Activated CD4-positive, alpha-beta T cell treated with anti-CD3 and anti-CD28 coated beads, Interleukin-2, Interleukin-6, amounts not matched to agents 100 ng/mL and 50 ng/mL, durations not matched to agents 16 hours and 8 hours (primary cell): ENCODE measurements around the gene KPNB1.

Source experiments
- DNase-seq: peaks from one replicate; pipeline ENCODE4 v3.0.0-alpha.2; 2020

KPNB1 gene

GRCh38 chr17:47714773-47715396, 65.2 kb downstream of the KPNB1 start:
- no peak for DNase-seq

GRCh38 chr17:47715669-47716325, 66.1 kb downstream of the KPNB1 start:
- no peak for DNase-seq

- DNase-seq: peak; percentile 64
Observed at GRCh38 chr17:47716375-47716774, 66.7 kb downstream of the KPNB1 start.

GRCh38 chr17:47717261-47717697, 67.6 kb downstream of the KPNB1 start:
- peak; percentile 68 for DNase-seq

- DNase-seq: peak; percentile 46
Observed at GRCh38 chr17:47717979-47718621, 68.4 kb downstream of the KPNB1 start.

GRCh38 chr17:47718634-47719405, 69.1 kb downstream of the KPNB1 start:
- no peak for DNase-seq

GRCh38 chr17:47719411-47720152, 69.9 kb downstream of the KPNB1 start:
- peak; percentile 94 for DNase-seq

GRCh38 chr17:47720196-47720595, 70.5 kb downstream of the KPNB1 start:
- no peak for DNase-seq

GRCh38 chr17:47720754-47721533, 71.2 kb downstream of the KPNB1 start:
- DNase-seq: peak; percentile 98

- DNase-seq: peak; percentile 44
Observed at GRCh38 chr17:47721725-47722124, 72.0 kb downstream of the KPNB1 start.

GRCh38 chr17:47724705-47725104, 75.0 kb downstream of the KPNB1 start:
- DNase-seq: no peak

GRCh38 chr17:47725446-47726111, 75.9 kb downstream of the KPNB1 start:
- peak; percentile 58 for DNase-seq

GRCh38 chr17:47726796-47727703, 77.3 kb downstream of the KPNB1 start:
- no peak for DNase-seq

GRCh38 chr17:47727704-47728036, 78.0 kb downstream of the KPNB1 start:
- no peak for DNase-seq

- DNase-seq: no peak
Observed at GRCh38 chr17:47728214-47728877, 78.6 kb downstream of the KPNB1 start.

GRCh38 chr17:47729476-47729875, 79.8 kb downstream of the KPNB1 start:
- peak; percentile 73 for DNase-seq

GRCh38 chr17:47730681-47731080, 81.0 kb downstream of the KPNB1 start:
- DNase-seq: no peak

- no peak for DNase-seq
Observed at GRCh38 chr17:47731396-47731795, 81.7 kb downstream of the KPNB1 start.

- no peak for DNase-seq
Observed at GRCh38 chr17:47732399-47733046, 82.8 kb downstream of the KPNB1 start.
